Esophagus muscularis mucosa (tissue), 4 donors: ENCODE data around the gene MRLN. TPM values are rescaled to one million over a fixed set of nuclear protein-coding genes. Genes with fewer than 3 reads are reported as not detected.

ENCODE experiments used
- DNase-seq: peaks from one replicate; pipeline ENCODE4 v3.0.0-alpha.2; 2017; ENCODE audit errors: extremely low spot score
- H3K27ac ChIP-seq, 4 donors: fragments of 200-600 bp; sonication (generic); replicated peaks in 1 of 4; 1 replicate in 3 of 4; 2 replicates in 1 of 4; pipeline ENCODE4 v1.5.1; 2016 to 2019; ENCODE audit warnings: mild to moderate bottlenecking in 1 of 4
- H3K27me3 ChIP-seq, 4 donors: fragments of 200-600 bp; sonication (generic); one replicate each; pipeline versions ENCODE4 v1.5.1 to v1.6.0; 2016 to 2019
- H3K36me3 ChIP-seq, 4 donors: fragments of 200-600 bp; sonication (generic); one replicate each; pipeline ENCODE4 v1.5.1; 2016 to 2019
- H3K4me1 ChIP-seq, 4 donors: fragments of 200-600 bp; sonication (generic); one replicate each; pipeline ENCODE4 v1.5.1; 2016 to 2019
- H3K4me3 ChIP-seq, 4 donors: fragments of 200-600 bp; sonication (generic); 1 replicate in 2 of 4; 2 replicates in 2 of 4; pipeline ENCODE4 v1.5.1; 2016 to 2019; ENCODE audit warnings: mild to moderate bottlenecking in 4 of 4, moderate library complexity in 1 of 4
- H3K9me3 ChIP-seq, 4 donors: fragments of 200-600 bp; sonication (generic); 1 replicate in 3 of 4; 2 replicates in 1 of 4; pipeline ENCODE4 v1.5.1; 2016 to 2019
- CTCF ChIP-seq, 3 experiments: fragments of 200-600 bp in 2 of 3; fragments of 450-650 bp in 1 of 3; sonication (generic) in 2 of 3; IDR thresholded peaks; one replicate each; pipeline ENCODE4 v1.5.1; 2017 to 2019; ENCODE audit warnings: antibody characterized with exemption in 3 of 3, mild to moderate bottlenecking in 2 of 3, moderate library complexity in 1 of 3
- EP300 ChIP-seq: sonication (generic); formaldehyde crosslinking; IDR thresholded peaks from one replicate; pipeline ENCODE4 v1.6.1; 2017; ENCODE audit warnings: antibody characterized with exemption
- POLR2A ChIP-seq: fragments of 450-650 bp; IDR thresholded peaks from one replicate; pipeline ENCODE4 v1.6.1; 2017; ENCODE audit warnings: antibody characterized with exemption, moderate library complexity, mild to moderate bottlenecking, low read depth
- POLR2AphosphoS5 ChIP-seq, 2 donors: sonication (generic); formaldehyde crosslinking; IDR thresholded peaks; one replicate each; pipeline ENCODE4 v1.6.1; 2017; ENCODE audit warnings: antibody characterized with exemption in 2 of 2
- WGBS: methylation state at CpG from one replicate; pipeline ENCODE4 v1.1.5; 2018; 5-methylcytosine and 5-hydroxymethylcytosine counted together
- intact Hi-C: fragments of 100-400 bp; cut with DNase I; formaldehyde crosslinking; loops from one replicate; pipeline ENCODE4 v1.15.1; 2023
- total RNA-seq, 4 donors: library from RNA; depleted of rRNA; stranded (reverse); fragments of >200 nt; gene quantifications; one replicate each; pipeline versions ENCODE4 v1.1.0 to v1.2.1, GENCODE V29; 2016

MRLN gene
- total RNA-seq, 4 donors from 2014 or later: not detected

- Histone ChIP-seq H3K4me3 (no peak overlapping the region), H3K36me3 (no peaks in the 10 kb centered on the region), H3K27me3 (no peaks in the 10 kb centered on the region), H3K9me3 (no peaks in the 10 kb centered on the region), H3K4me1 (no peaks in the 10 kb centered on the region), H3K27ac (no peak overlapping the region)
- no peak for DNase-seq
- TF ChIP-seq CTCF (IDR thresholded peaks at IDR 0.05) (no peak), EP300 (no peak), POLR2AphosphoS5 (IDR thresholded peaks at IDR 0.05) (no peak), POLR2A (no peak)
- intact Hi-C loops: no loop called here
- 97% methylated on average over 1 of the region's 1 CpG for WGBS
These were observed 58.3 kb downstream of the MRLN start for GRCh38 chr10:59694936-59695335.

GRCh38 chr10:59692113-59692512 is 61.1 kb downstream of the MRLN start:
- no peak for DNase-seq
- no peak for TF ChIP-seq POLR2A
- no peak for TF ChIP-seq EP300
- TF ChIP-seq CTCF (IDR thresholded peaks at IDR 0.05): no peak
- TF ChIP-seq POLR2AphosphoS5 (IDR thresholded peaks at IDR 0.05): no peak
- Histone ChIP-seq H3K27me3 (no peaks in the 10 kb centered on the region), H3K36me3 (no peaks in the 10 kb centered on the region), H3K4me1 (no peaks in the 10 kb centered on the region), H3K27ac (no peak overlapping the region), H3K4me3 (no peak overlapping the region), H3K9me3 (no peaks in the 10 kb centered on the region)
- intact Hi-C loops: no loop called here
- 74% methylated on average over 2 of the region's 2 CpGs for WGBS

- no peak for DNase-seq
- Histone ChIP-seq H3K4me3 (no peak overlapping the region), H3K9me3 (no peaks in the 10 kb centered on the region), H3K27ac (no peak overlapping the region), H3K4me1 (no peaks in the 10 kb centered on the region), H3K36me3 (no peaks in the 10 kb centered on the region), H3K27me3 (no peaks in the 10 kb centered on the region)
- WGBS: 83% methylated on average over 5 of the region's 5 CpGs
- TF ChIP-seq POLR2AphosphoS5 (IDR thresholded peaks at IDR 0.05): no peak
- no peak for TF ChIP-seq EP300
- no peak for TF ChIP-seq CTCF (IDR thresholded peaks at IDR 0.05)
- no peak for TF ChIP-seq POLR2A
- intact Hi-C loops: no loop called here
These were observed 64.3 kb downstream of the MRLN start for GRCh38 chr10:59688921-59689351.

- no peaks in the 10 kb centered on the region for H3K4me1 ChIP-seq
- no peaks in the 10 kb centered on the region for H3K36me3 ChIP-seq
- DNase-seq: no peak
- WGBS: 95% methylated on average over 1 of the region's 1 CpG
- intact Hi-C loops: no loop called here
- H3K9me3 ChIP-seq: no peaks in the 10 kb centered on the region
- no peaks in the 10 kb centered on the region for H3K27me3 ChIP-seq
- H3K4me3 ChIP-seq: no peak overlapping the region
- TF ChIP-seq CTCF (IDR thresholded peaks at IDR 0.05): no peak
- no peak for TF ChIP-seq POLR2AphosphoS5 (IDR thresholded peaks at IDR 0.05)
- TF ChIP-seq POLR2A: no peak
- no peak for TF ChIP-seq EP300
- H3K27ac ChIP-seq: no peak overlapping the region
These were observed 65.6 kb downstream of the MRLN start for GRCh38 chr10:59687657-59688056.

Other genes with a start within 250 kb of the MRLN start
- gene SLC16A9, start 43.6 kb downstream of the MRLN start, total RNA-seq: under 1 TPM in 3 of 4 donors, not detected in 1; 0.33 to 0.86 (median 0.45) TPM
- 10 to 100 TPM; 41.4 to 71.0 (median 57.2) TPM for gene CCDC6, start 153.1 kb upstream of the MRLN start, total RNA-seq